Right ventricle myocardium superior (tissue), 1 donor: ENCODE measurements around the gene SHOC2. TPM values are rescaled to one million over a fixed set of nuclear protein-coding genes. Genes with fewer than 3 reads are reported as not detected.
A peak's percentile ranks its signal among the peaks of the same experiment; 100 is the strongest.

ENCODE experiments used
- ATAC-seq: fragments of 200-7000 bp; cut with Tn5 transposase; one replicate; pipeline ENCODE4 v1.9.1; 2020; ENCODE audit warnings: mild to moderate bottlenecking; ENCODE audit not compliant: poor library complexity
- DNase-seq: peaks from one replicate; pipeline ENCODE4 v3.0.0-alpha.2; 2020
- intact Hi-C: fragments of 100-400 bp; cut with DNase I; formaldehyde crosslinking; loops from one replicate; pipeline ENCODE4 v1.11.2; 2022
- total RNA-seq: library from RNA; stranded (reverse); fragmentation: NEBNext Ultra II Directional; extraction: Animal tissue kit (Norgen Biotek cat#: 25700); gene quantifications from one replicate; pipeline ENCODE4 v1.2.1, GENCODE V29; 2021
- donor health status: DM: no; HTN: yes; CAD: no; lungs with severe emphysema.

SHOC2 gene
- total RNA-seq, 1 donor from 2014 or later, result 40.8 TPM

- intact Hi-C loops, result no loop called here
- peak; percentile 74 for ATAC-seq
- no peak for DNase-seq
Observed at GRCh38 chr10:110931769-110932381, 12.5 kb downstream of the SHOC2 start.

- intact Hi-C loops, result no loop called here
- ATAC-seq, result no peak
- no peak for DNase-seq
Observed at GRCh38 chr10:110932505-110933180, 13.2 kb downstream of the SHOC2 start.

- ATAC-seq, result no peak
- intact Hi-C loops, result no loop called here
- peak; percentile 31 for DNase-seq
Observed at GRCh38 chr10:110936757-110937156, 17.4 kb downstream of the SHOC2 start.

GRCh38 chr10:110939419-110939818 lies 20.0 kb downstream of the SHOC2 start:
- intact Hi-C loops, result no loop called here
- no peak for ATAC-seq
- no peak for DNase-seq

- DNase-seq (no peak), ATAC-seq (peak; percentile 53)
- intact Hi-C loops, result no loop called here
Observed at GRCh38 chr10:110944792-110945396, 25.5 kb downstream of the SHOC2 start.

GRCh38 chr10:110946496-110946895 lies 27.1 kb downstream of the SHOC2 start:
- intact Hi-C loops, result no loop called here

GRCh38 chr10:110947061-110947595 lies 27.7 kb downstream of the SHOC2 start:
- DNase-seq (no peak), ATAC-seq (no peak)
- intact Hi-C loops, result no loop called here

More at GRCh38 chr10:110946496-110946895, 27.1 kb downstream of the SHOC2 start:
- ATAC-seq (no peak), DNase-seq (no peak)

GRCh38 chr10:110951381-110951780 lies 32.0 kb downstream of the SHOC2 start:
- DNase-seq (no peak), ATAC-seq (no peak)
- intact Hi-C loops, result no loop called here

- intact Hi-C loops, result no loop called here
- DNase-seq, result no peak
- ATAC-seq, result no peak
Observed at GRCh38 chr10:110957606-110958005, 38.2 kb downstream of the SHOC2 start.

GRCh38 chr10:110959379-110960332 lies 40.3 kb downstream of the SHOC2 start:
- ATAC-seq (peak; percentile 61), DNase-seq (no peak)
- intact Hi-C loops, result no loop called here

GRCh38 chr10:110960333-110960712 lies 40.9 kb downstream of the SHOC2 start:
- no peak for ATAC-seq

GRCh38 chr10:110962443-110962842 lies 43.0 kb downstream of the SHOC2 start:
- DNase-seq, result no peak
- intact Hi-C loops, result no loop called here
- ATAC-seq, result no peak

More at GRCh38 chr10:110960333-110960712, 40.9 kb downstream of the SHOC2 start:
- intact Hi-C loops, result no loop called here
- no peak for DNase-seq

GRCh38 chr10:110963162-110963561 lies 43.8 kb downstream of the SHOC2 start:
- intact Hi-C loops, result no loop called here
- no peak for ATAC-seq
- DNase-seq, result no peak

- no peak for DNase-seq
- no peak for ATAC-seq
- intact Hi-C loops, result no loop called here
Observed at GRCh38 chr10:110964681-110965080, 45.3 kb downstream of the SHOC2 start.

- intact Hi-C loops, result no loop called here
- DNase-seq (no peak), ATAC-seq (no peak)
Observed at GRCh38 chr10:110965216-110965615, 45.8 kb downstream of the SHOC2 start.

GRCh38 chr10:110966146-110966545 lies 46.7 kb downstream of the SHOC2 start:
- no peak for ATAC-seq
- intact Hi-C loops, result no loop called here
- DNase-seq, result no peak

- DNase-seq (no peak), ATAC-seq (no peak)
- intact Hi-C loops, result no loop called here
Observed at GRCh38 chr10:110967009-110967630, 47.7 kb downstream of the SHOC2 start.

GRCh38 chr10:110967645-110968044 lies 48.2 kb downstream of the SHOC2 start:
- DNase-seq (no peak), ATAC-seq (no peak)
- intact Hi-C loops, result no loop called here
